GM12892 (cell line): ENCODE data around the gene IQCE.

Source experiments
- POLR2A ChIP-seq: IDR thresholded peaks from 2 replicates; pipeline ENCODE4 v1.6.1; 2011; ENCODE audit warnings: low read depth, low read length, control low read depth
- TAF1 ChIP-seq: IDR thresholded peaks from 2 replicates; pipeline ENCODE4 v1.6.1; 2011; ENCODE audit warnings: low read depth, mild to moderate bottlenecking, control low read depth, low read length, borderline replicate concordance

GRCh38 chr7:2633538-2634266 is 74.9 kb downstream of the IQCE start:
- TF ChIP-seq POLR2A = no peak
- TF ChIP-seq TAF1 = no peak
